Measurements from ENCODE around the gene CYSRT1. TPM values are rescaled to one million over a fixed set of nuclear protein-coding genes. Genes with fewer than 3 reads are reported as not detected.

The CYSRT1 gene
- total RNA-seq, 1 donor from 2014 or later: 1.3 TPM

DNA sequence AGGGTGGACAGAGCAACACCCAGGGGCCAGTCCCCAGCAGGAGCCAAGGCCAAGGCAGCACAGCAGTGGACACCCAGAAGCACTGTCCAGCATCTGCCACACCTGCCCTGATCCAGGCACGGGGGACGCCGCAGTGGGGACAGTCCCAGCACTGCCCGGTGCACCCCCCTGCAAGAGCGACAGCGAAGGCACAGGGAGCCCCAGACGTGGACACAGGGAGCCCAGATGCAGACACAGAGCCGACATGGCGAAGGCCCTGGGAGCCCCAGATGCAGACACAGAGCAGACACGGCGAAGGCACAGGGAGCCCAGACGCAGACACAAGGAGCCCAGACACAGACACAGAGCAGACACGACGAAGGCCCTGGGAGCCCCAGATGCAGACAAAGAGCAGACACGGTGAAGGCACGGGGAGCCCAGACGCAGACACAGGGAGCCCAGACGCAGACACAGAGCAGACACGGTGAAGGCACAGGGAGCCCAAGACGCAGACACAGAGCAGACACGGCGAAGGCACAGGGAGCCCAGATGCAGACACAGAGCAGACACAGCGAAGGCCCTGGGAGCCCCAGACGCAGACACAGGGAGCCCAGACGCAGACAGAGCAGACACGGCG lies 40.9 kb upstream of the CYSRT1 start:
- H3K4me2 ChIP-seq (ENCODE audit: low read length): no peak overlapping the region
- FAIRE-seq (no peak), DNase-seq (ENCODE audit: low read depth) (no peak)
- no peaks in the 10 kb centered on the region for H3K27me3 Mint-ChIP-seq (ENCODE audit: low read depth, unreplicated experiment)
- H3K4me3 Mint-ChIP-seq (ENCODE audit: unreplicated experiment): no peak overlapping the region
- H3K27me3 ChIP-seq (ENCODE audit: insufficient read depth, low read length): no peaks in the 10 kb centered on the region
- H3K27ac Mint-ChIP-seq (ENCODE audit: unreplicated experiment): no peak overlapping the region
- H3K36me3 ChIP-seq (ENCODE audit: insufficient read depth, low read length): peaks cover 3% of the 10 kb centered on the region
- peaks cover 31% of the 10 kb centered on the region for H4K20me1 ChIP-seq (ENCODE audit: insufficient read depth, low read length)
- H3K4me3 ChIP-seq (ENCODE audit: insufficient read depth, low read depth, low read length): no peak overlapping the region
- peaks cover 13% of the 10 kb centered on the region for H3K4me1 Mint-ChIP-seq (ENCODE audit: low read depth, unreplicated experiment)
- no peaks in the 10 kb centered on the region for H3K9me3 Mint-ChIP-seq (ENCODE audit: unreplicated experiment)
- TF ChIP-seq EZH2 (IDR thresholded peaks at IDR 0.05; ENCODE audit: insufficient read depth, low read length): no peak
- TF ChIP-seq, protein P1, sequence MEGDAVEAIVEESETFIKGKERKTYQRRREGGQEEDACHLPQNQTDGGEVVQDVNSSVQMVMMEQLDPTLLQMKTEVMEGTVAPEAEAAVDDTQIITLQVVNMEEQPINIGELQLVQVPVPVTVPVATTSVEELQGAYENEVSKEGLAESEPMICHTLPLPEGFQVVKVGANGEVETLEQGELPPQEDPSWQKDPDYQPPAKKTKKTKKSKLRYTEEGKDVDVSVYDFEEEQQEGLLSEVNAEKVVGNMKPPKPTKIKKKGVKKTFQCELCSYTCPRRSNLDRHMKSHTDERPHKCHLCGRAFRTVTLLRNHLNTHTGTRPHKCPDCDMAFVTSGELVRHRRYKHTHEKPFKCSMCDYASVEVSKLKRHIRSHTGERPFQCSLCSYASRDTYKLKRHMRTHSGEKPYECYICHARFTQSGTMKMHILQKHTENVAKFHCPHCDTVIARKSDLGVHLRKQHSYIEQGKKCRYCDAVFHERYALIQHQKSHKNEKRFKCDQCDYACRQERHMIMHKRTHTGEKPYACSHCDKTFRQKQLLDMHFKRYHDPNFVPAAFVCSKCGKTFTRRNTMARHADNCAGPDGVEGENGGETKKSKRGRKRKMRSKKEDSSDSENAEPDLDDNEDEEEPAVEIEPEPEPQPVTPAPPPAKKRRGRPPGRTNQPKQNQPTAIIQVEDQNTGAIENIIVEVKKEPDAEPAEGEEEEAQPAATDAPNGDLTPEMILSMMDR (IDR thresholded peaks at IDR 0.05; ENCODE audit: insufficient read depth, low read depth, low read length): no peak
- H2AFZ ChIP-seq (ENCODE audit: low read depth, low read length): no peak overlapping the region
- H3K9ac ChIP-seq (ENCODE audit: low read length): no peak overlapping the region
- no peak overlapping the region for H3K27ac ChIP-seq (ENCODE audit: low read depth, low read length)
- H3K4me1 ChIP-seq (ENCODE audit: insufficient read depth, low read length): peaks cover 9% of the 10 kb centered on the region
- H3K36me3 Mint-ChIP-seq (ENCODE audit: low read depth, unreplicated experiment): peaks cover 14% of the 10 kb centered on the region
- peaks cover 37% of the 10 kb centered on the region for H3K79me2 ChIP-seq (ENCODE audit: insufficient read depth, low read length)
- no peaks in the 10 kb centered on the region for H3K9me3 ChIP-seq (ENCODE audit: insufficient read depth, low read depth, low read length)

DNA sequence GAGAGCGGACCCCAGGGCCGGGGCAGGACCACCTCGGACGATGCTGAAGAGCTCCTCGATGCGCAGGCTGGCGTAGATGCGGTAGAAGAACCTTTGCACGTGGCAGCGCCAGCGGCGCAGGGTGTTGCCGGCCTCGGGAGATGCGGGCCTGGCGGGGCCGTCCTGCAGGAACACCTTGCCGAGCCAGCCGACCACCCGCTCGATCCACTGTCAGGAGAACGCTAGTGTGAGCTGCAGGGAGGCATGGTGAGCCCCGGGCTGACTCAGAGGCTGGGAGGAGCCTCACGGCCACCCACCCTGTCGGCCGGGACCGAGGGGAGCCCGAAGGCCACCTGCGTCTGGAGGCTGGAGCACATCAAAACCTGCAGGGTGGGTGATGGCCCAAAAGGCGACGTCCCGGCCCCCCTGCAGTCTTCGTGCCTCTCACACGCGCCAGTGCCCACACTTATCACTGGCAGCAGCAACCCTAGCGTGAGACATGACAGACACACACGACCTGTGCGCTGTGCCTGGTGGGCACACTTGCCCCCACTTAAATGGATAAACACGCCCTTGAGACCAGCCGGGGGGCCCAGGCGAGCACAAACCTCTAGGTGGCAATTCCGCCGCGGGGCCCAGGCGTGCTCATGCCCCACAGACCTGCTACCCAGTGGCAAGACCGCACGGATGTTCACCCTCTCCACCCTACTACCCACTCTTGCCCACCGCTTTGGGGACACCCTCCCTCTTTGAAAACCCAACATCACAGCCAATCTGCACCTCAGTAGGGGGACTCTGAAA lies 39.9 kb upstream of the CYSRT1 start:
- FAIRE-seq: no peak

More for the DNA sequence above, 39.9 kb upstream of the CYSRT1 start:
- H3K27ac ChIP-seq (ENCODE audit: low read depth, low read length): no peak overlapping the region
- H3K4me3 Mint-ChIP-seq (ENCODE audit: unreplicated experiment): no peak overlapping the region
- H3K4me3 ChIP-seq (ENCODE audit: insufficient read depth, low read depth, low read length): no peak overlapping the region
- H3K27me3 Mint-ChIP-seq (ENCODE audit: low read depth, unreplicated experiment): no peaks in the 10 kb centered on the region
- H3K27ac Mint-ChIP-seq (ENCODE audit: unreplicated experiment): no peak overlapping the region
- peaks cover 46% of the 10 kb centered on the region for H3K79me2 ChIP-seq (ENCODE audit: insufficient read depth, low read length)
- TF ChIP-seq EZH2 (IDR thresholded peaks at IDR 0.05; ENCODE audit: insufficient read depth, low read length): no peak
- TF ChIP-seq, protein P1 (IDR thresholded peaks at IDR 0.05; ENCODE audit: insufficient read depth, low read depth, low read length): no peak
- H3K9me3 Mint-ChIP-seq (ENCODE audit: unreplicated experiment): no peaks in the 10 kb centered on the region
- peaks cover 18% of the 10 kb centered on the region for H3K4me1 ChIP-seq (ENCODE audit: insufficient read depth, low read length)
- no peak overlapping the region for H3K4me2 ChIP-seq (ENCODE audit: low read length)
- H4K20me1 ChIP-seq (ENCODE audit: insufficient read depth, low read length): peaks cover 37% of the 10 kb centered on the region
- no peaks in the 10 kb centered on the region for H3K9me3 ChIP-seq (ENCODE audit: insufficient read depth, low read depth, low read length)
- H3K27me3 ChIP-seq (ENCODE audit: insufficient read depth, low read length): no peaks in the 10 kb centered on the region
- H3K9ac ChIP-seq (ENCODE audit: low read length): no peak overlapping the region
- no peak for DNase-seq (ENCODE audit: low read depth)
- peaks cover 15% of the 10 kb centered on the region for H3K4me1 Mint-ChIP-seq (ENCODE audit: low read depth, unreplicated experiment)
- H3K36me3 Mint-ChIP-seq (ENCODE audit: low read depth, unreplicated experiment): peaks cover 10% of the 10 kb centered on the region
- peaks cover 3% of the 10 kb centered on the region for H3K36me3 ChIP-seq (ENCODE audit: insufficient read depth, low read length)
- no peak overlapping the region for H2AFZ ChIP-seq (ENCODE audit: low read depth, low read length)
